Stomach (tissue), 4 donors: ENCODE data around the gene ZC3H6.

Experiments
- CTCF ChIP-seq, 7 experiments: fragments of 450-650 bp in 4 of 7; fragments of 200-600 bp in 3 of 7; sonication (generic) in 3 of 7; IDR thresholded peaks; one replicate each; pipeline ENCODE4 v1.5.1; 2016 to 2019; ENCODE audit warnings: antibody characterized with exemption in 7 of 7, control low read depth in 2 of 7, mild to moderate bottlenecking in 1 of 7
- EP300 ChIP-seq: sonication (generic); formaldehyde crosslinking; IDR thresholded peaks from one replicate; pipeline ENCODE4 v1.6.1; 2017; ENCODE audit warnings: antibody characterized with exemption
- POLR2A ChIP-seq, 4 donors: fragments of 450-650 bp; IDR thresholded peaks; one replicate each; pipeline ENCODE4 v1.6.1; 2016; ENCODE audit warnings: antibody characterized with exemption in 4 of 4, control low read depth in 2 of 4, mild to moderate bottlenecking in 1 of 4, moderate library complexity in 1 of 4
- POLR2AphosphoS5 ChIP-seq, 3 donors: sonication (generic); formaldehyde crosslinking; IDR thresholded peaks; one replicate each; pipeline ENCODE4 v1.6.1; 2016; ENCODE audit warnings: antibody characterized with exemption in 3 of 3

- TF ChIP-seq CTCF (IDR thresholded peaks at IDR 0.05) (no peak), POLR2A (IDR thresholded peaks at IDR 0.05) (no peak), EP300 (no peak), POLR2AphosphoS5 (IDR thresholded peaks at IDR 0.05) (no peak)
Measured at GRCh38 chr2:112311932-112312331, 36.5 kb downstream of the ZC3H6 start.
